OCI-LY7 (cell line): ENCODE measurements around the gene CDH12. TPM values are rescaled to one million over a fixed set of nuclear protein-coding genes. Genes with fewer than 3 reads are reported as not detected.

ENCODE experiments used
- BruUV-seq: library from RNA; stranded (reverse); fragments of 400-500 nt; replicated peaks from 2 replicates; lab custom pipeline; 2021; lab: Mats Ljungman, UMichigan
- CTCF ChIA-PET: fragments of 300-600 bp; sonication (Branson Sonifier 250); formaldehyde crosslinking; loops from one replicate; lab custom pipeline; 2022; ENCODE audit warnings: antibody characterized with exemption; ENCODE audit not compliant: unreplicated experiment; lab: Charles Lee
- POLR2A ChIA-PET: fragments of 300-600 bp; sonication (Branson Sonifier 250); formaldehyde crosslinking; loops from one replicate; lab custom pipeline; 2022; ENCODE audit warnings: antibody characterized with exemption; lab: Charles Lee
- DNase-seq: peaks from one replicate; pipeline ENCODE4 v3.0.0-alpha.2; 2015; ENCODE audit warnings: low spot score
- H2AFZ ChIP-seq: fragments of 200-600 bp; sonication (generic), shearing (Covaris generic); 2 replicates; pipeline ENCODE4 v1.6.1; 2014; ENCODE audit warnings: mild to moderate bottlenecking, antibody characterized with exemption, low read length, moderate library complexity
- H3K27ac ChIP-seq: fragments of 200-600 bp; sonication (generic); 2 replicates; pipeline ENCODE4 v1.5.1; 2014; ENCODE audit warnings: mixed run types, low read depth, mild to moderate bottlenecking, moderate library complexity, low read length, inconsistent platforms; ENCODE audit not compliant: poor library complexity, severe bottlenecking
- H3K36me3 ChIP-seq: fragments of 200-600 bp; sonication (generic); 2 replicates; pipeline ENCODE4 v1.6.1; 2014; ENCODE audit warnings: mild to moderate bottlenecking, antibody characterized with exemption, low read length, moderate library complexity, mixed read lengths; ENCODE audit not compliant: insufficient read depth
- H3K4me1 ChIP-seq: fragments of 200-600 bp; sonication (generic); 2 replicates; pipeline ENCODE4 v1.5.1; 2014; ENCODE audit warnings: mild to moderate bottlenecking, low read length; ENCODE audit not compliant: insufficient read depth, poor library complexity, severe bottlenecking
- H3K4me2 ChIP-seq: fragments of 200-600 bp; sonication (generic); 2 replicates; pipeline ENCODE4 v1.6.1; 2014; ENCODE audit warnings: mild to moderate bottlenecking, low read length
- H3K4me3 ChIP-seq: fragments of 200-600 bp; sonication (generic); 2 replicates; pipeline ENCODE4 v1.5.1; 2014; ENCODE audit warnings: mild to moderate bottlenecking, low read depth, low read length; ENCODE audit not compliant: poor library complexity, severe bottlenecking
- H3K79me2 ChIP-seq: fragments of 200-600 bp; sonication (generic); 2 replicates; pipeline ENCODE4 v1.6.1; 2016; ENCODE audit warnings: low read depth, mild to moderate bottlenecking, low read length, moderate library complexity, mixed read lengths; ENCODE audit not compliant: insufficient read depth
- H3K9me2 ChIP-seq: fragments of 200-600 bp; sonication (generic); 2 replicates; pipeline ENCODE4 v1.6.1; 2016; ENCODE audit warnings: mild to moderate bottlenecking, low read length, mixed read lengths; ENCODE audit not compliant: insufficient read depth
- H3K9me3 ChIP-seq: fragments of 200-600 bp; sonication (generic); 2 replicates; pipeline ENCODE4 v1.6.1; 2014; ENCODE audit warnings: mild to moderate bottlenecking, mixed run types, low read length, mixed read lengths
- H4K20me1 ChIP-seq: fragments of 200-600 bp; sonication (generic); 2 replicates; pipeline ENCODE4 v1.6.1; 2014; ENCODE audit warnings: mild to moderate bottlenecking, antibody characterized with exemption, low read length, moderate library complexity, mixed read lengths; ENCODE audit not compliant: insufficient read depth
- CTCF ChIP-seq: fragments of 200-600 bp; sonication (generic); conservative IDR thresholded peaks from 2 replicates; pipeline ENCODE4 v1.5.1; 2014; ENCODE audit warnings: mild to moderate bottlenecking, antibody characterized with exemption, low read length, moderate library complexity, mixed read lengths
- EZH2phosphoT487 ChIP-seq: fragments of 200-600 bp; sonication (generic); IDR thresholded peaks from 2 replicates; pipeline ENCODE4 v1.6.1; 2018; ENCODE audit warnings: low read depth, borderline replicate concordance, mild to moderate bottlenecking, mixed run types, antibody characterized with exemption, low read length, moderate library complexity, mixed read lengths
- intact Hi-C: fragments of 100-400 bp; cut with micrococcal nuclease; formaldehyde crosslinking; loops from one replicate; pipeline ENCODE4 v1.10.0; 2022; ENCODE audit not compliant: unreplicated experiment
- total RNA-seq, 2 experiments: library from RNA; depleted of rRNA in 1 of 2; stranded (reverse); fragments of >200 nt in 1 of 2; shearing (Covaris generic) in 1 of 2; gene quantifications; 2 replicates each; pipeline ENCODE4 v1.2.3, GENCODE V29; 2014 to 2022

CDH12 gene
- total RNA-seq, 2 experiments from 2014 or later: not detected

- intact Hi-C loops: no loop called here
- Histone ChIP-seq H3K27ac (no peak overlapping the region), H4K20me1 (no peaks in the 10 kb centered on the region), H3K9me3 (no peaks in the 10 kb centered on the region), H3K79me2 (no peaks in the 10 kb centered on the region), H3K9me2 (no peaks in the 10 kb centered on the region), H3K36me3 (no peaks in the 10 kb centered on the region), H3K4me1 (no peaks in the 10 kb centered on the region), H3K4me2 (no peak overlapping the region), H2AFZ (no peak overlapping the region), H3K4me3 (no peak overlapping the region)
- TF ChIP-seq EZH2phosphoT487 (no peak), CTCF (no peak)
- CTCF ChIA-PET: no interaction called here
- DNase-seq: no peak
- POLR2A ChIA-PET: no interaction called here
- no TSS peak for BruUV-seq
Observed at GRCh38 chr5:22488427-22488826, 364.7 kb downstream of the CDH12 start.

GRCh38 chr5:22480305-22480704 is 372.8 kb downstream of the CDH12 start:
- TF ChIP-seq EZH2phosphoT487 (no peak), CTCF (no peak)
- H2AFZ ChIP-seq: no peak overlapping the region
- no peak overlapping the region for H3K4me2 ChIP-seq
- no peak for DNase-seq
- no peaks in the 10 kb centered on the region for H3K9me3 ChIP-seq
- intact Hi-C loops: no loop called here
- no peaks in the 10 kb centered on the region for H3K4me1 ChIP-seq
- no peaks in the 10 kb centered on the region for H3K36me3 ChIP-seq
- ChIA-PET POLR2A (no interaction called here), CTCF (no interaction called here)
- no peak overlapping the region for H3K27ac ChIP-seq
- no peak overlapping the region for H3K4me3 ChIP-seq
- H3K79me2 ChIP-seq: no peaks in the 10 kb centered on the region
- H4K20me1 ChIP-seq: no peaks in the 10 kb centered on the region
- H3K9me2 ChIP-seq: no peaks in the 10 kb centered on the region
- no TSS peak for BruUV-seq

GRCh38 chr5:22473886-22474285 is 379.3 kb downstream of the CDH12 start:
- ChIA-PET CTCF (no interaction called here), POLR2A (interaction anchor here (0.7 kb wide), 1 partner anchor 29 kb away, joined by 3 read pairs; no protein-coding TSS in a partner anchor)
- Histone ChIP-seq H4K20me1 (no peaks in the 10 kb centered on the region), H3K36me3 (no peaks in the 10 kb centered on the region), H2AFZ (no peak overlapping the region), H3K9me3 (no peaks in the 10 kb centered on the region), H3K4me1 (no peaks in the 10 kb centered on the region), H3K27ac (no peak overlapping the region), H3K4me2 (no peak overlapping the region), H3K79me2 (no peaks in the 10 kb centered on the region), H3K4me3 (no peak overlapping the region), H3K9me2 (no peaks in the 10 kb centered on the region)
- DNase-seq: no peak
- TF ChIP-seq EZH2phosphoT487 (no peak), CTCF (no peak)
- intact Hi-C loops: no loop called here
- no TSS peak for BruUV-seq
